GM19452 (cell line): ENCODE data around the gene BMP8B.

Experiments
- ATAC-seq: cut with Tn5 transposase; IDR thresholded peaks from one replicate; pipeline ENCODE4 v1.9.1; 2021; ENCODE audit not compliant: unreplicated experiment

The BMP8B gene

GRCh38 chr1:39760074-39761008 is 28.3 kb downstream of the BMP8B start:
- no peak for ATAC-seq

GRCh38 chr1:39759436-39759726 is 29.3 kb downstream of the BMP8B start:
- no peak for ATAC-seq

- no peak for ATAC-seq
Measured at GRCh38 chr1:39758556-39759435, 29.9 kb downstream of the BMP8B start.

GRCh38 chr1:39757501-39757900 is 31.2 kb downstream of the BMP8B start:
- no peak for ATAC-seq

- ATAC-seq, result no peak
Measured at GRCh38 chr1:39755965-39756659, 32.6 kb downstream of the BMP8B start.

GRCh38 chr1:39754906-39755504 is 33.7 kb downstream of the BMP8B start:
- ATAC-seq, result no peak

- no peak for ATAC-seq
Measured at GRCh38 chr1:39754026-39754570, 34.6 kb downstream of the BMP8B start.

- no peak for ATAC-seq
Measured at GRCh38 chr1:39753132-39754025, 35.3 kb downstream of the BMP8B start.

- ATAC-seq, result no peak
Measured at GRCh38 chr1:39752703-39753102, 36.0 kb downstream of the BMP8B start.

- no peak for ATAC-seq
Measured at GRCh38 chr1:39751595-39751994, 37.1 kb downstream of the BMP8B start.

- ATAC-seq, result no peak
Measured at GRCh38 chr1:39745016-39745670, 43.5 kb downstream of the BMP8B start.

- ATAC-seq, result peak; percentile 76
Measured at GRCh38 chr1:39738622-39739366, 49.9 kb downstream of the BMP8B start, which contains the start of gene PPIE. Gene PPIE, plus strand, starts transcription at chr1:39738882. Its CDS starts 19 bp downstream, at chr1:39738901.

GRCh38 chr1:39737546-39738169 is 51.0 kb downstream of the BMP8B start:
- no peak for ATAC-seq

- no peak for ATAC-seq
Measured at GRCh38 chr1:39735731-39736130, 52.9 kb downstream of the BMP8B start.

GRCh38 chr1:39733161-39733560 is 55.5 kb downstream of the BMP8B start:
- no peak for ATAC-seq

GRCh38 chr1:39732730-39733129 is 55.9 kb downstream of the BMP8B start:
- ATAC-seq, result no peak

GRCh38 chr1:39729842-39730241 is 58.8 kb downstream of the BMP8B start:
- ATAC-seq, result no peak

- ATAC-seq, result no peak
Measured at GRCh38 chr1:39729030-39729429, 59.6 kb downstream of the BMP8B start.
